CD4-positive, alpha-beta T cell (primary cell): ENCODE data around the gene COPZ1. TPM values are rescaled to one million over a fixed set of nuclear protein-coding genes. Genes with fewer than 3 reads are reported as not detected.
"Not testable (repeated sequence)": the region's sequence is repeated elsewhere in the genome, so short reads cannot be mapped to it uniquely, and the experiment has no call there.

Experiments used
- ATAC-seq: fragments of 200-7000 bp; cut with Tn5 transposase; one replicate; pipeline ENCODE4 v1.10.0; 2022; ENCODE audit warnings: mild to moderate bottlenecking; ENCODE audit not compliant: poor library complexity
- CTCF ChIA-PET: fragments of 350-600 bp; sonication (Branson Sonifier 250); formaldehyde crosslinking; loops from one replicate; lab custom pipeline; 2021; ENCODE audit warnings: antibody characterized with exemption, inconsistent platforms; lab: Charles Lee
- POLR2A ChIA-PET: fragments of 350-600 bp; sonication (Branson Sonifier 250); formaldehyde crosslinking; loops from one replicate; lab custom pipeline; 2021; ENCODE audit warnings: antibody characterized with exemption, inconsistent platforms; lab: Charles Lee
- DNase-seq, 14 experiments: peaks; one replicate each; pipeline ENCODE4 v3.0.0-alpha.2; 2013 to 2020; ENCODE audit warnings: mixed read lengths in 2 of 14
- H3K27ac ChIP-seq, 2 donors: one replicate each; pipeline versions ENCODE4 v1.5.1 to v1.7.0; 2013; ENCODE audit warnings: low read length in 2 of 2, low read depth in 1 of 2, mild to moderate bottlenecking in 1 of 2
- H3K27me3 ChIP-seq, 2 experiments: 1 replicate in 1 of 2; 2 replicates in 1 of 2; pipeline versions ENCODE4 v1.6.1 to v1.7.0; 2013; ENCODE audit warnings: low read length in 2 of 2, control low read depth in 1 of 2, mild to moderate bottlenecking in 1 of 2, moderate library complexity in 1 of 2; ENCODE audit not compliant: insufficient read depth in 2 of 2, control insufficient read depth in 1 of 2
- H3K36me3 ChIP-seq: one replicate; pipeline ENCODE4 v1.6.1; 2013; ENCODE audit warnings: low read length, control low read depth; ENCODE audit not compliant: insufficient read depth
- H3K4me1 ChIP-seq: one replicate; pipeline ENCODE4 v1.6.1; 2013; ENCODE audit warnings: low read length, control low read depth; ENCODE audit not compliant: insufficient read depth
- H3K4me3 ChIP-seq: one replicate; pipeline ENCODE4 v1.5.1; 2013; ENCODE audit warnings: mild to moderate bottlenecking, low read length, moderate library complexity
- H3K9me3 ChIP-seq, 2 experiments: 1 replicate in 1 of 2; 2 replicates in 1 of 2; pipeline versions ENCODE4 v1.6.1 to v1.7.0; 2013; ENCODE audit warnings: low read length in 2 of 2, mild to moderate bottlenecking in 2 of 2, control low read depth in 1 of 2, moderate library complexity in 1 of 2; ENCODE audit not compliant: control insufficient read depth in 1 of 2, insufficient read depth in 1 of 2
- H3K27ac Mint-ChIP-seq: one replicate; pipeline ENCODE4 v1.8.0; 2020; ENCODE audit warnings: mixed read lengths
- H3K27me3 Mint-ChIP-seq: one replicate; pipeline ENCODE4 v1.8.0; 2021; ENCODE audit warnings: mixed read lengths
- H3K36me3 Mint-ChIP-seq: one replicate; pipeline ENCODE4 v1.8.0; 2021; ENCODE audit warnings: low read depth, mixed read lengths
- H3K4me1 Mint-ChIP-seq: one replicate; pipeline ENCODE4 v1.8.0; 2021; ENCODE audit warnings: low read depth, mixed read lengths
- H3K4me3 Mint-ChIP-seq: one replicate; pipeline ENCODE4 v1.8.0; 2020; ENCODE audit warnings: mild to moderate bottlenecking, mixed read lengths
- H3K9me3 Mint-ChIP-seq: one replicate; pipeline ENCODE4 v1.8.0; 2020; ENCODE audit warnings: mixed read lengths
- CTCF ChIP-seq: fragments of 200-600 bp; IDR thresholded peaks from one replicate; pipeline ENCODE4 v1.8.0; 2022; ENCODE audit warnings: antibody characterized with exemption, mild to moderate bottlenecking
- intact Hi-C, 2 experiments: fragments of 100-400 bp; cut with DNase I in 1 of 2; cut with micrococcal nuclease in 1 of 2; formaldehyde crosslinking; loops; one replicate each; pipeline versions ENCODE4 v1.15.1 to v1.9.0; 2023 to 2025; cut with DNase I, micrococcal nuclease
- total RNA-seq, 174 experiments: library from RNA in 2 of 174; stranded (reverse) in 2 of 174; gene quantifications; one replicate each; pipeline ENCODE4 v1.2.3 and lab custom pipeline; 2021 to 2026

The COPZ1 gene
- total RNA-seq, 2 experiments from 2014 or later = 31.2 to 33.9 TPM

GRCh38 chr12:54321363-54321762 is 3.6 kb upstream of the COPZ1 start:
- no peaks in the 10 kb centered on the region for H3K27me3 Mint-ChIP-seq
- H3K27me3 ChIP-seq = no peaks in the 10 kb centered on the region
- no peak overlapping the region for H3K27ac Mint-ChIP-seq
- DNase-seq (no peak), ATAC-seq (no peak)
- ChIA-PET POLR2A (no interaction called here), CTCF (interaction anchor here (1.9 kb wide), 1 partner anchor 14 kb away, joined by 8 read pairs; no protein-coding TSS in a partner anchor)
- no peaks in the 10 kb centered on the region for H3K36me3 ChIP-seq
- no peak overlapping the region for H3K4me3 ChIP-seq
- peaks cover 11% of the 10 kb centered on the region for H3K4me1 Mint-ChIP-seq
- intact Hi-C loops = no loop called here
- H3K36me3 Mint-ChIP-seq = peaks cover 6% of the 10 kb centered on the region
- H3K27ac ChIP-seq = no peak overlapping the region
- TF ChIP-seq CTCF = no peak
- H3K4me1 ChIP-seq = peaks cover 12% of the 10 kb centered on the region
- no peaks in the 10 kb centered on the region for H3K9me3 Mint-ChIP-seq
- no peak overlapping the region for H3K4me3 Mint-ChIP-seq
- H3K9me3 ChIP-seq = no peaks in the 10 kb centered on the region

DNA sequence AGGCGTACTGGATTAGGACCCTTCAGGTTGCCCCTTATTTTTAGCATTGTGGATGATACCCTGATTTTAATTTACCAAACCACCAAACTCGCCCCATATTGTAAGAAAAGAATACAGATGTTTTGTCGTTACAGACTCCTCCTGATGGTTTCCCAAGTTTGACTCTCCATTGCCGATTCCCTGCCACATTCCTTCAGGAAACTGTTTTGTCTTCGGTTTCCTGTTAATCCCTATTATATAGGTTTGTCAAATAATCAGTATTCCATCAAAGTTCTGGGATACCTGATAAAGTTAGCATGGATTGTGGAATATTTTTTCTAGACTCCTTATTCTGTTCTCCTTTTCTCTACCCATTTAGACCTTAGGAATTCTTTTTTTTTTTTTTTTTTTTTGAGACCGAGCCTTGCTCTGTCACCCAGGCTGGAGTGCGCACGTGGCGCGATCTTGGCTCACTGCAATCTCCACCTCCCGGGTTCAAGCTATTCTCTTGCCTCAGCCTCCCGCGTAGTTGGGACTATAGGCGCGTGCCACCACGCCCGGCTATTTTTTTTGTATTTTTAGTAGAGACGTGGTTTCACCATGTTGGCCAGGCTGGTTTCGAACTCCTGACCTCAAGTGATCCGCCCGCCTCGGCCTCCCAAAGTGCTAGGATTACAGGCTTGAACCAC is 645 bp downstream of the COPZ1 start:
- POLR2A ChIA-PET = interaction anchor here (0.5 to 2.5 kb wide), 29 partner anchors 8 to 1422 kb away, joined by 3 to 76 read pairs (median 5); partner anchors contain the start of genes CBX5, EIF4B, HNRNPA1 and NCKAP1L
- not testable (repeated sequence) for H3K27me3 Mint-ChIP-seq, H3K9me3 ChIP-seq, H3K9me3 Mint-ChIP-seq, H3K27me3 ChIP-seq, ATAC-seq, H3K36me3 ChIP-seq
- Mint-ChIP-seq H3K4me1 (peaks cover 43% of the 10 kb centered on the region), H3K27ac (peak overlapping the region; percentile 93), H3K4me3 (peak overlapping the region; percentile 92), H3K36me3 (peaks cover 20% of the 10 kb centered on the region)
- H3K4me3 ChIP-seq = peak overlapping the region; percentile 76
- intact Hi-C loops = loop anchor here (1.0 to 2.0 kb wide), 3 partner anchors 34 to 45 kb away; partner anchors contain the start of genes CBX5 (in 2 of the 2) and HNRNPA1 (in 2 of the 2)
- peaks cover 30% of the 10 kb centered on the region for H3K4me1 ChIP-seq
- H3K27ac ChIP-seq = peak overlapping the region; percentile 67 to 78
- DNase-seq = peak in 1 of 14 experiments; percentile 29
- CTCF ChIA-PET = interaction anchor here (0.6 to 2.2 kb wide), 17 partner anchors 8 to 172 kb away, joined by 3 to 16 read pairs (median 6); partner anchors contain the start of genes CBX5, GTSF1 and NCKAP1L

- Histone ChIP-seq H3K4me3 (no peak overlapping the region), H3K36me3 (peaks cover 4% of the 10 kb centered on the region), H3K27me3 (no peaks in the 10 kb centered on the region), H3K9me3 (no peaks in the 10 kb centered on the region), H3K4me1 (peaks cover 56% of the 10 kb centered on the region), H3K27ac (no peak overlapping the region)
- peaks cover 63% of the 10 kb centered on the region for H3K4me1 Mint-ChIP-seq
- ATAC-seq (no peak), DNase-seq (no peak)
- no peaks in the 10 kb centered on the region for H3K27me3 Mint-ChIP-seq
- no peaks in the 10 kb centered on the region for H3K9me3 Mint-ChIP-seq
- no peak for TF ChIP-seq CTCF
- peak overlapping the region; percentile 80 for H3K4me3 Mint-ChIP-seq
- intact Hi-C loops = no loop called here
- ChIA-PET CTCF (interaction anchor here (2.2 kb wide), 1 partner anchor 51 kb away, joined by 6 read pairs; no protein-coding TSS in a partner anchor), POLR2A (interaction anchor here (1.2 to 2.8 kb wide), 2 partner anchors 30 to 49 kb away, joined by 5 to 8 read pairs; partner anchors contain the start of genes CBX5 and HNRNPA1)
- H3K36me3 Mint-ChIP-seq = peaks cover 20% of the 10 kb centered on the region
- peak overlapping the region; percentile 74 for H3K27ac Mint-ChIP-seq
These were observed 3.8 kb downstream of the COPZ1 start for GRCh38 chr12:54328595-54329337.
